ENCODE data around the gene SLC16A6.
"Not testable (repeated sequence)": the region's sequence is repeated elsewhere in the genome, so short reads cannot be mapped to it uniquely, and the experiment has no call there.

DNA sequence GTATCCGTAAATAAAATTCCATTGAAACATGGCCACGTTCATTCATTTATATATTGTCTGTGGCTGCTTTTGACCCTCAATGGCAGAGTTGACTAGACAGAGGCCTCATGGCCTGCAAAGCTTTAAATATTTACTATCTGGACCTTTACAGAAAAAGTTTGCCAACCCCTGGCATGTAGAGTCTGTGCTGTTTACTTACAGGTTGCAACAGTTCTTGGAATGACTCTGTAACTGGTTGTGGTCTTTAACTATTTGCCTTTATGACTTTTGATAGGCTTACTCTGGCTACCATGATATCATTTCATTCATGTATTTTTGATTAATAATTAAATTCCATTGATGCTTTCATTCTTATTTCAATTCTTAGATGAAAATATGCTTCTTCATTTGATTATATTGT, 25.1 kb downstream of the SLC16A6 start:
- TF ChIP-seq, protein P1, sequence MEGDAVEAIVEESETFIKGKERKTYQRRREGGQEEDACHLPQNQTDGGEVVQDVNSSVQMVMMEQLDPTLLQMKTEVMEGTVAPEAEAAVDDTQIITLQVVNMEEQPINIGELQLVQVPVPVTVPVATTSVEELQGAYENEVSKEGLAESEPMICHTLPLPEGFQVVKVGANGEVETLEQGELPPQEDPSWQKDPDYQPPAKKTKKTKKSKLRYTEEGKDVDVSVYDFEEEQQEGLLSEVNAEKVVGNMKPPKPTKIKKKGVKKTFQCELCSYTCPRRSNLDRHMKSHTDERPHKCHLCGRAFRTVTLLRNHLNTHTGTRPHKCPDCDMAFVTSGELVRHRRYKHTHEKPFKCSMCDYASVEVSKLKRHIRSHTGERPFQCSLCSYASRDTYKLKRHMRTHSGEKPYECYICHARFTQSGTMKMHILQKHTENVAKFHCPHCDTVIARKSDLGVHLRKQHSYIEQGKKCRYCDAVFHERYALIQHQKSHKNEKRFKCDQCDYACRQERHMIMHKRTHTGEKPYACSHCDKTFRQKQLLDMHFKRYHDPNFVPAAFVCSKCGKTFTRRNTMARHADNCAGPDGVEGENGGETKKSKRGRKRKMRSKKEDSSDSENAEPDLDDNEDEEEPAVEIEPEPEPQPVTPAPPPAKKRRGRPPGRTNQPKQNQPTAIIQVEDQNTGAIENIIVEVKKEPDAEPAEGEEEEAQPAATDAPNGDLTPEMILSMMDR (IDR thresholded peaks at IDR 0.05) = not testable (repeated sequence)
- TF ChIP-seq POLR2A (IDR thresholded peaks at IDR 0.05) = not testable (repeated sequence)

Measured in suprapubic skin (tissue), 3 donors.